SK-N-SH treated with all-trans-retinoic acid at 6 μM for 48 hours (cell line): ENCODE results near the gene HRH3.

Experiments used
- ARNTL ChIP-seq: fragments of 450-650 bp; formaldehyde crosslinking; IDR thresholded peaks from 2 replicates; pipeline ENCODE4 v1.5.0; 2020; ENCODE audit warnings: low read depth, mild to moderate bottlenecking, moderate library complexity, borderline replicate concordance
- BACH2 ChIP-seq: fragments of 250-450 bp; sonication (Bioruptor Pico); IDR thresholded peaks from 2 replicates; pipeline ENCODE4 v1.9.0; 2021; ENCODE audit warnings: mild to moderate bottlenecking, borderline replicate concordance
- CSRNP3 ChIP-seq: fragments of 250-450 bp; sonication (Bioruptor Pico); IDR thresholded peaks from 2 replicates; pipeline ENCODE4 v1.5.1; 2021; ENCODE audit warnings: mild to moderate bottlenecking, moderate library complexity
- OSR1 ChIP-seq: fragments of 250-450 bp; sonication (Bioruptor Pico); IDR thresholded peaks from 2 replicates; pipeline ENCODE4 v1.8.0; 2022; ENCODE audit warnings: moderate library complexity, mild to moderate bottlenecking, inconsistent platforms
- PATZ1 ChIP-seq: fragments of 250-450 bp; sonication (Bioruptor Pico); IDR thresholded peaks from 2 replicates; pipeline ENCODE4 v1.8.0; 2020; ENCODE audit warnings: mild to moderate bottlenecking, moderate library complexity, borderline replicate concordance
- RARB ChIP-seq: fragments of 250-450 bp; sonication (Bioruptor Pico); IDR thresholded peaks from 2 replicates; pipeline ENCODE4 v1.8.0; 2021; ENCODE audit warnings: mild to moderate bottlenecking, moderate library complexity
- TCF4 ChIP-seq: fragments of 250-450 bp; sonication (Bioruptor Pico); IDR thresholded peaks from 2 replicates; pipeline ENCODE4 v1.8.0; 2021; ENCODE audit warnings: mild to moderate bottlenecking, moderate library complexity, borderline replicate concordance
- TOX ChIP-seq: fragments of 250-450 bp; sonication (Bioruptor Pico); IDR thresholded peaks from 2 replicates; pipeline ENCODE4 v1.8.0; 2021; ENCODE audit warnings: mild to moderate bottlenecking, moderate library complexity, borderline replicate concordance
- ZFP3 ChIP-seq: fragments of 250-450 bp; sonication (Bioruptor Pico); IDR thresholded peaks from 2 replicates; pipeline ENCODE4 v1.5.0; 2020; ENCODE audit warnings: mild to moderate bottlenecking, moderate library complexity
- ZFP30 ChIP-seq: fragments of 450-650 bp; formaldehyde crosslinking; IDR thresholded peaks from 2 replicates; pipeline ENCODE4 v1.5.0; 2022; ENCODE audit warnings: mild to moderate bottlenecking, moderate library complexity
- ZNF565 ChIP-seq: fragments of 450-650 bp; formaldehyde crosslinking; conservative IDR thresholded peaks from 2 replicates; pipeline ENCODE4 v1.5.0; 2020; ENCODE audit warnings: low read depth, mild to moderate bottlenecking, moderate library complexity
- TF ChIP-seq, protein P1 (sequence below): fragments of 250-450 bp; sonication (Bioruptor Pico); IDR thresholded peaks from 2 replicates; pipeline ENCODE4 v1.5.1; 2020; ENCODE audit warnings: low read depth, mild to moderate bottlenecking, moderate library complexity

DNA sequence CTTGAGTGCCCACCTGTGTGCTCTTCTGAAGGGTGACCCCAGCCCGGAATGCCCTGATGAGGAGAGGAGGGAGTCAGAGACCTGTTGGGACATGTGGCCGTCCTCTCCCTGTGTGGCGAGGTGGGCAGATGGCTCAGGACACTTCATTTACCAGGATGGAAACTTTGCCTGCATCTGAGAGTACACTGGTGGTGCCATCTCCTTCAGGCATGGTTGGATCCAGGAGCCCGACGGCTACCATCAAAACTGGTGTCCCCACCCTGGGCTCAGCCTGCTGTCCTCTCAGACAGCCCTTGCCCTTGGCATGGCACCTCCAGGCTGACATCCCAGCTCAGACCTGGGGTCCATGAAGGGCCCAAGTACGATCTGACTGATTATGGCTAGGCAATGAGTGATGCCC is 11.2 kb upstream of the HRH3 start:
- TF ChIP-seq, protein P1, sequence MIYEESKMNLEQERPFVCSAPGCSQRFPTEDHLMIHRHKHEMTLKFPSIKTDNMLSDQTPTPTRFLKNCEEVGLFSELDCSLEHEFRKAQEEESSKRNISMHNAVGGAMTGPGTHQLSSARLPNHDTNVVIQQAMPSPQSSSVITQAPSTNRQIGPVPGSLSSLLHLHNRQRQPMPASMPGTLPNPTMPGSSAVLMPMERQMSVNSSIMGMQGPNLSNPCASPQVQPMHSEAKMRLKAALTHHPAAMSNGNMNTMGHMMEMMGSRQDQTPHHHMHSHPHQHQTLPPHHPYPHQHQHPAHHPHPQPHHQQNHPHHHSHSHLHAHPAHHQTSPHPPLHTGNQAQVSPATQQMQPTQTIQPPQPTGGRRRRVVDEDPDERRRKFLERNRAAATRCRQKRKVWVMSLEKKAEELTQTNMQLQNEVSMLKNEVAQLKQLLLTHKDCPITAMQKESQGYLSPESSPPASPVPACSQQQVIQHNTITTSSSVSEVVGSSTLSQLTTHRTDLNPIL (CRISPR knock-in tag), result no peak
- TF ChIP-seq ZFP3 (CRISPR knock-in tag) (no peak), TCF4 (CRISPR knock-in tag) (no peak), ZFP30 (CRISPR knock-in tag) (no peak), BACH2 (CRISPR knock-in tag) (no peak), PATZ1 (CRISPR knock-in tag) (no peak), ARNTL (CRISPR knock-in tag) (no peak), ZNF565 (CRISPR knock-in tag) (no peak), CSRNP3 (no peak), OSR1 (CRISPR knock-in tag) (no peak), TOX (CRISPR knock-in tag) (no peak), RARB (no peak)
